DMS79 (cell line): ENCODE data around the gene BANP.
"Not testable (repeated sequence)": the region's sequence is repeated elsewhere in the genome, so short reads cannot be mapped to it uniquely, and the experiment has no call there.

Experiments used
- DNase-seq: peaks from one replicate; lab custom pipeline; 2025; lab: John Stamatoyannopoulos, UW

BANP gene

GRCh38 chr16:88016386-88016785 lies 65.2 kb downstream of the BANP start:
- DNase-seq = not testable (repeated sequence)

- no peak for DNase-seq
These were observed 65.7 kb downstream of the BANP start for GRCh38 chr16:88016964-88017363.

- DNase-seq = no peak
These were observed 66.4 kb downstream of the BANP start for GRCh38 chr16:88017587-88018101.

- not testable (repeated sequence) for DNase-seq
These were observed 67.1 kb downstream of the BANP start for GRCh38 chr16:88018382-88018781.

GRCh38 chr16:88019041-88019820 lies 68.0 kb downstream of the BANP start:
- not testable (repeated sequence) for DNase-seq

- DNase-seq = no peak
These were observed 68.7 kb downstream of the BANP start for GRCh38 chr16:88019821-88020515.

- DNase-seq = no peak
These were observed 69.3 kb downstream of the BANP start for GRCh38 chr16:88020516-88020885.

- not testable (repeated sequence) for DNase-seq
These were observed 70.1 kb downstream of the BANP start for GRCh38 chr16:88021041-88021970.

- no peak for DNase-seq
These were observed 71.1 kb downstream of the BANP start for GRCh38 chr16:88022076-88023042.

- DNase-seq = no peak
These were observed 72.1 kb downstream of the BANP start for GRCh38 chr16:88023366-88023765.

GRCh38 chr16:88023786-88024185 lies 72.6 kb downstream of the BANP start:
- no peak for DNase-seq

GRCh38 chr16:88024491-88025085 lies 73.4 kb downstream of the BANP start:
- DNase-seq = not testable (repeated sequence)

GRCh38 chr16:88025086-88025492 lies 73.9 kb downstream of the BANP start:
- peak; percentile 47 for DNase-seq

GRCh38 chr16:88025828-88026555 lies 74.8 kb downstream of the BANP start:
- DNase-seq = not testable (repeated sequence)

GRCh38 chr16:88026964-88027938 lies 76.0 kb downstream of the BANP start:
- no peak for DNase-seq

GRCh38 chr16:88028177-88028930 lies 77.1 kb downstream of the BANP start:
- DNase-seq = not testable (repeated sequence)

GRCh38 chr16:88030498-88030897 lies 79.3 kb downstream of the BANP start:
- no peak for DNase-seq

- not testable (repeated sequence) for DNase-seq
These were observed 79.7 kb downstream of the BANP start for GRCh38 chr16:88030961-88031360.
